B cell (primary cell): ENCODE data around the gene FAM111A. TPM values are rescaled to one million over a fixed set of nuclear protein-coding genes. Genes with fewer than 3 reads are reported as not detected.

ENCODE experiments used
- ATAC-seq: fragments of 200-7000 bp; cut with Tn5 transposase; one replicate; pipeline ENCODE4 v1.10.0; 2021; ENCODE audit warnings: low read depth, mild to moderate bottlenecking, moderate number of reproducible peaks, moderate library complexity
- CTCF ChIA-PET: fragments of 350-600 bp; sonication (Branson Sonifier 250); formaldehyde crosslinking; loops from one replicate; lab custom pipeline; 2021; ENCODE audit warnings: antibody characterized with exemption, inconsistent platforms; lab: Charles Lee
- POLR2A ChIA-PET: fragments of 350-600 bp; sonication (Branson Sonifier 250); formaldehyde crosslinking; loops from one replicate; lab custom pipeline; 2021; ENCODE audit warnings: antibody characterized with exemption; lab: Charles Lee
- DNase-seq: peaks from one replicate; pipeline ENCODE4 v3.0.0; 2013
- H2AFZ ChIP-seq: 2 replicates; pipeline ENCODE4 v1.6.1; 2012; ENCODE audit warnings: mild to moderate bottlenecking, low read depth, low read length; ENCODE audit not compliant: insufficient read depth, poor library complexity, severe bottlenecking
- H3K27ac ChIP-seq, 2 donors: 1 replicate in 1 of 2; 2 replicates in 1 of 2; pipeline ENCODE4 v1.5.1; 2012 to 2013; ENCODE audit warnings: low read length in 2 of 2, mild to moderate bottlenecking in 2 of 2, moderate library complexity in 1 of 2
- H3K27me3 ChIP-seq, 4 experiments: fragments of 200-600 bp in 1 of 4; sonication (generic) in 1 of 4; replicated peaks in 1 of 4; 1 replicate in 2 of 4; 2 replicates in 2 of 4; pipeline versions ENCODE4 v1.6.1 to v1.7.0; 2013 to 2016; ENCODE audit warnings: low read length in 3 of 4, mild to moderate bottlenecking in 2 of 4, mixed read lengths in 1 of 4, moderate library complexity in 1 of 4; ENCODE audit not compliant: insufficient read depth in 4 of 4, control insufficient read depth in 3 of 4; ENCODE audit errors: control extremely low read depth in 1 of 4
- H3K36me3 ChIP-seq, 2 experiments: replicated peaks in 1 of 2; 1 replicate in 1 of 2; 2 replicates in 1 of 2; pipeline versions ENCODE4 v1.6.1 to v1.7.1; 2013; ENCODE audit warnings: low read length in 1 of 2; ENCODE audit not compliant: insufficient read depth in 2 of 2, control insufficient read depth in 1 of 2; ENCODE audit errors: control extremely low read depth in 1 of 2, extremely low read depth in 1 of 2
- H3K4me1 ChIP-seq, 2 donors: fragments of 200-600 bp in 1 of 2; sonication (generic) in 1 of 2; 1 replicate in 1 of 2; 2 replicates in 1 of 2; pipeline versions ENCODE4 v1.5.1 to v1.6.1; 2013 to 2017; ENCODE audit warnings: low read length in 2 of 2; ENCODE audit not compliant: control insufficient read depth in 2 of 2, insufficient read depth in 2 of 2
- H3K4me2 ChIP-seq: replicated peaks from 2 replicates; pipeline ENCODE3; 2012; ENCODE audit warnings: mild to moderate bottlenecking, low read depth, low read length; ENCODE audit not compliant: poor library complexity, severe bottlenecking
- H3K4me3 ChIP-seq, 5 experiments: fragments of 200-600 bp in 1 of 5; sonication (generic) in 1 of 5; 1 replicate in 3 of 5; 2 replicates in 2 of 5; pipeline versions ENCODE4 v1.5.1 to v1.7.0; 2011 to 2016; ENCODE audit warnings: low read length in 4 of 5, mild to moderate bottlenecking in 4 of 5, low read depth in 2 of 5, control low read depth in 1 of 5, moderate library complexity in 1 of 5; ENCODE audit not compliant: insufficient read depth in 1 of 5; ENCODE audit errors: control extremely low read depth in 1 of 5, extremely low read depth in 1 of 5
- H3K79me2 ChIP-seq: fragments of 200-600 bp; sonication (generic); one replicate; pipeline ENCODE4 v1.6.0; 2016; ENCODE audit warnings: low read length; ENCODE audit not compliant: control insufficient read depth, insufficient read depth
- H3K9ac ChIP-seq: fragments of 200-600 bp; sonication (generic); 2 replicates; pipeline ENCODE4 v1.6.1; 2017; ENCODE audit warnings: mild to moderate bottlenecking, low read length, moderate library complexity
- H3K9me3 ChIP-seq, 3 donors: one replicate each; pipeline versions ENCODE4 v1.6.1 to v1.7.1; 2013; ENCODE audit warnings: low read length in 2 of 3; ENCODE audit not compliant: control insufficient read depth in 2 of 3, insufficient read depth in 1 of 3; ENCODE audit errors: control extremely low read depth in 1 of 3
- H4K20me1 ChIP-seq: 2 replicates; pipeline ENCODE4 v1.6.0; 2012; ENCODE audit warnings: mild to moderate bottlenecking, low read length; ENCODE audit not compliant: insufficient read depth, control insufficient read depth, poor library complexity, severe bottlenecking
- H3K27ac Mint-ChIP-seq: one replicate; pipeline ENCODE4 v1.8.0; 2021; ENCODE audit warnings: mixed read lengths
- H3K27me3 Mint-ChIP-seq: one replicate; pipeline ENCODE4 v1.8.0; 2021; ENCODE audit warnings: mixed read lengths
- H3K4me1 Mint-ChIP-seq: one replicate; pipeline ENCODE4 v1.8.0; 2021; ENCODE audit warnings: mixed read lengths
- H3K4me3 Mint-ChIP-seq: one replicate; pipeline ENCODE4 v1.8.0; 2021; ENCODE audit warnings: mixed read lengths
- H3K9me3 Mint-ChIP-seq: one replicate; pipeline ENCODE4 v1.8.0; 2022; ENCODE audit warnings: mixed read lengths; ENCODE audit not compliant: insufficient read depth
- EZH2 ChIP-seq: IDR thresholded peaks from 2 replicates; pipeline ENCODE4 v1.6.1; 2012; ENCODE audit warnings: borderline replicate concordance, low read depth, mild to moderate bottlenecking, moderate library complexity, low read length; ENCODE audit not compliant: insufficient read depth, poor library complexity, severe bottlenecking
- WGBS: methylation state at CpG from one replicate; pipeline ENCODE4 v1.1.5; 2013; ENCODE audit warnings: missing lambda C conversion rate; ENCODE audit not compliant: insufficient coverage; 5-methylcytosine and 5-hydroxymethylcytosine counted together
- intact Hi-C: fragments of 100-400 bp; cut with micrococcal nuclease; formaldehyde crosslinking; loops from one replicate; pipeline ENCODE4 v1.10.0; 2022
- polyA plus RNA-seq: library from polyadenylated mRNA; depleted of rRNA; stranded (reverse); fragments of >200 nt; gene quantifications from 2 replicates; pipeline ENCODE4 v1.2.3, GENCODE V29; 2012
- total RNA-seq, 2 donors: library from RNA; stranded (reverse); fragments of 120-200 nt in 1 of 2; gene quantifications; 1 replicate in 1 of 2; 2 replicates in 1 of 2; pipeline versions ENCODE4 v1.2.3 to v1.2.4, GENCODE V29; 2013 to 2022
- TF ChIP-seq, protein P1 (sequence below): fragments of 200-600 bp; IDR thresholded peaks from one replicate; pipeline ENCODE4 v1.8.0; 2022; ENCODE audit warnings: antibody characterized with exemption, mild to moderate bottlenecking

The FAM111A gene
- total and polyA plus RNA-seq, 2 donors (not counting 1 experiment from before 2014, with no cell fraction given) = 57.0 to 120 TPM

DNA sequence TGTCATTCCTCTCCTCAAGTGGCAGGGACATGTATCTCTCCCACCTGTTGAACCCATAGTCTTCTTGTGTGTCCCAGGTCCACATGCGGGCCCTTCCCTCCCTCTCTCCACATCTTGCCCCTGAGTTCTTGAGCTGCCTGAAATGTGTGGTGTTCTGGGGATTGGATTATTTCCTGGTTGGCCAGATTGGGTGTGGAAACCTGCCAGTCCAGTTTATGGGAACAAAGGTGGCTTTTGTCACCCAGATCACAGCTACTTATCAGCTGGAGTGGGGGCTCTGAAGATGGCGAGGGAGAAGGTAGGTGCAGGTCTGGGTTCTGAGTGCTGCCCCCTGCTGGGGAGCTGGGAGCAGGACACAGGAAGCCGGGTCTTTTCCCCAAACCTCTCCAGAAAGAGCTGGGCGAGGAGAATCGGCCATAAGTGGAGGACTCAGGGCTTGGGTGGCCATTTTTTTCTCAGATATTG, 43.5 kb downstream of the FAM111A start:
- peaks cover 0 to 2% of the 10 kb centered on the region in 2 donors for H3K4me1 ChIP-seq
- TF ChIP-seq, protein P1, sequence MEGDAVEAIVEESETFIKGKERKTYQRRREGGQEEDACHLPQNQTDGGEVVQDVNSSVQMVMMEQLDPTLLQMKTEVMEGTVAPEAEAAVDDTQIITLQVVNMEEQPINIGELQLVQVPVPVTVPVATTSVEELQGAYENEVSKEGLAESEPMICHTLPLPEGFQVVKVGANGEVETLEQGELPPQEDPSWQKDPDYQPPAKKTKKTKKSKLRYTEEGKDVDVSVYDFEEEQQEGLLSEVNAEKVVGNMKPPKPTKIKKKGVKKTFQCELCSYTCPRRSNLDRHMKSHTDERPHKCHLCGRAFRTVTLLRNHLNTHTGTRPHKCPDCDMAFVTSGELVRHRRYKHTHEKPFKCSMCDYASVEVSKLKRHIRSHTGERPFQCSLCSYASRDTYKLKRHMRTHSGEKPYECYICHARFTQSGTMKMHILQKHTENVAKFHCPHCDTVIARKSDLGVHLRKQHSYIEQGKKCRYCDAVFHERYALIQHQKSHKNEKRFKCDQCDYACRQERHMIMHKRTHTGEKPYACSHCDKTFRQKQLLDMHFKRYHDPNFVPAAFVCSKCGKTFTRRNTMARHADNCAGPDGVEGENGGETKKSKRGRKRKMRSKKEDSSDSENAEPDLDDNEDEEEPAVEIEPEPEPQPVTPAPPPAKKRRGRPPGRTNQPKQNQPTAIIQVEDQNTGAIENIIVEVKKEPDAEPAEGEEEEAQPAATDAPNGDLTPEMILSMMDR = peak; percentile 69
- TF ChIP-seq EZH2 = no peak
- peaks cover 66% of the 10 kb centered on the region for H4K20me1 ChIP-seq
- no peak overlapping the region for H3K9ac ChIP-seq
- no peaks in the 10 kb centered on the region for H3K27me3 ChIP-seq
- no peak overlapping the region for H3K4me2 ChIP-seq
- Mint-ChIP-seq H3K27ac (no peak overlapping the region), H3K4me3 (no peak overlapping the region), H3K9me3 (no peaks in the 10 kb centered on the region), H3K4me1 (peaks cover 20% of the 10 kb centered on the region), H3K27me3 (no peaks in the 10 kb centered on the region)
- H3K27ac ChIP-seq = no peak overlapping the region
- H3K79me2 ChIP-seq = peaks cover 65% of the 10 kb centered on the region
- no peak overlapping the region for H2AFZ ChIP-seq
- CTCF ChIA-PET = interaction anchor here (0.6 to 18.8 kb wide), 21 partner anchors 8 to 581 kb away, joined by 3 to 215 read pairs (median 4); partner anchors contain the start of gene DTX4
- ATAC-seq = peak; percentile 59
- no peak overlapping the region for H3K4me3 ChIP-seq
- no peaks in the 10 kb centered on the region for H3K9me3 ChIP-seq
- POLR2A ChIA-PET = interaction anchor here (1.8 kb wide), 1 partner anchor 14 kb away, joined by 12 read pairs; the partner anchor contains the start of gene DTX4
- intact Hi-C loops = loop anchor here (1.0 kb wide), 1 partner anchor 15 kb away; no protein-coding TSS in a partner anchor
- H3K36me3 ChIP-seq = peaks cover 2 to 91% of the 10 kb centered on the region in 2 experiments
- no CpG with 5 or more reads among the region's 5 CpGs for WGBS
- peak; percentile 68 for DNase-seq

DNA sequence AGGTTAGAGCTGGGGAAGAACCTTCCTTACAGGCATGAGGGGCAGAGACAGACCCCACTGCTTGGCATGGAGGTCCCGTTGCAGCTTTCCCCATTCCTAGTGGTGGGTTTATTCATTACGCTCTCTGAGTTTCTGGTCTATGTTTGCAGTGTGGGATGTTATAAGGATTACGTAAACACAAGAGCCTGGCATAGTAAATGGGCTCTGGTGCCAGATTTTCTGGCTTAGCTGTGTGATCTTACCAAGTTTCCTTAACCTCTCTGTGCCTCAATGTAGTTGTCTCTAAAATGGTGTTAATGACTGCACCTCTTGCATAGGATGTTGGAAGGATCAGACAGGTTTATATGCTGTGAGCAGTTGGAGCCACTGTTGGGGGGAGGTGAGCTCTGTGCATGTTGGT, 44.4 kb downstream of the FAM111A start:
- POLR2A ChIA-PET = interaction anchor here (1.8 kb wide), 1 partner anchor 15 kb away, joined by 12 read pairs; the partner anchor contains the start of gene DTX4
- intact Hi-C loops = no loop called here
- 100% methylated on average over 2 of the region's 3 CpGs for WGBS

More for the DNA sequence above, 44.4 kb downstream of the FAM111A start:
- H3K4me2 ChIP-seq = no peak overlapping the region
- no peak overlapping the region for H2AFZ ChIP-seq
- no peak for ATAC-seq
- peaks cover 0 to 2% of the 10 kb centered on the region in 2 donors for H3K4me1 ChIP-seq
- DNase-seq = no peak
- H3K4me3 ChIP-seq = no peak overlapping the region
- H3K27ac ChIP-seq = no peak overlapping the region
- TF ChIP-seq, protein P1 = no peak
- TF ChIP-seq EZH2 = no peak
- peaks cover 56% of the 10 kb centered on the region for H3K79me2 ChIP-seq
- H3K36me3 ChIP-seq = peaks cover 2 to 91% of the 10 kb centered on the region in 2 experiments
- no peak overlapping the region for H3K9ac ChIP-seq
- H3K9me3 Mint-ChIP-seq = no peaks in the 10 kb centered on the region
- no peak overlapping the region for H3K4me3 Mint-ChIP-seq
- H3K27me3 Mint-ChIP-seq = no peaks in the 10 kb centered on the region
- H3K27me3 ChIP-seq = no peaks in the 10 kb centered on the region
- no peaks in the 10 kb centered on the region for H3K9me3 ChIP-seq
- peaks cover 20% of the 10 kb centered on the region for H3K4me1 Mint-ChIP-seq
- H3K27ac Mint-ChIP-seq = no peak overlapping the region
- CTCF ChIA-PET = interaction anchor here (0.8 to 18.8 kb wide), 13 partner anchors 9 to 243 kb away, joined by 3 to 215 read pairs (median 6); partner anchors contain the start of gene DTX4
- H4K20me1 ChIP-seq = peaks cover 57% of the 10 kb centered on the region
